ENCODE results near the gene VPS37D. TPM values are rescaled to one million over a fixed set of nuclear protein-coding genes. Genes with fewer than 3 reads are reported as not detected.
A peak's percentile ranks its signal among the peaks of the same experiment; 100 is the strongest.
"Not testable (repeated sequence)": the region's sequence is repeated elsewhere in the genome, so short reads cannot be mapped to it uniquely, and the experiment has no call there.

The VPS37D gene
- total RNA-seq, 2 donors from 2014 or later, result 1.2 to 2.0 TPM

DNA sequence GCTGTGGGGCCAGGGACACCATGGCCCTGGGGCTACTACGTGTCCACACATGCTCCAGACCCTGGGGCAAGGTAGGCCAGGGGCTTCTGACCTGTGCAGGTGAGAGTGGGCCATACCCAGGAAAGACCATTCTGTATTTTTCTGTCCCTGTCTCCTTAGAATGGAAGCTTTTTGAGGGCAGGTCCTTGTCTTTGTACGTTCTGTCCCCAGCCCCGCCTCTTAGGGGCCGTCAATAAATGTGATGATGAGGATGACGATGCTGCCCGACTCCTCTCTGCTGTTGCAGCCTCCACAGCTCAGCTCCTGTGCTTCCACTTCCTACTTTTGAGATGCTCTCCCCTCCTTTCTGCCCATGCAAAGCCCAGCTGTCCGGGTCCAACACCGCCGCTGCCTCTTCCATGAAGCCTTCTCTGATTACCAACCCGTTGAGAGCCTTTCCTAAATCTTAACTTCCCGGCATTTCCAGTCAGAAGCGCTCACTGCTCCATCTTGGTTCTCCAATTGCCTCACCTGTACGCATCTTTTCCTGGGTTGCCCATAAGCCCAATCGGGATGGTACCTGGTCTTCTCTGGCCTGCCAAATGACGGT lies 4.3 kb downstream of the VPS37D start:
- no peak for DNase-seq (ENCODE audit: low spot score)
- intact Hi-C loops (cut with DNase I), result no loop called here

DNA sequence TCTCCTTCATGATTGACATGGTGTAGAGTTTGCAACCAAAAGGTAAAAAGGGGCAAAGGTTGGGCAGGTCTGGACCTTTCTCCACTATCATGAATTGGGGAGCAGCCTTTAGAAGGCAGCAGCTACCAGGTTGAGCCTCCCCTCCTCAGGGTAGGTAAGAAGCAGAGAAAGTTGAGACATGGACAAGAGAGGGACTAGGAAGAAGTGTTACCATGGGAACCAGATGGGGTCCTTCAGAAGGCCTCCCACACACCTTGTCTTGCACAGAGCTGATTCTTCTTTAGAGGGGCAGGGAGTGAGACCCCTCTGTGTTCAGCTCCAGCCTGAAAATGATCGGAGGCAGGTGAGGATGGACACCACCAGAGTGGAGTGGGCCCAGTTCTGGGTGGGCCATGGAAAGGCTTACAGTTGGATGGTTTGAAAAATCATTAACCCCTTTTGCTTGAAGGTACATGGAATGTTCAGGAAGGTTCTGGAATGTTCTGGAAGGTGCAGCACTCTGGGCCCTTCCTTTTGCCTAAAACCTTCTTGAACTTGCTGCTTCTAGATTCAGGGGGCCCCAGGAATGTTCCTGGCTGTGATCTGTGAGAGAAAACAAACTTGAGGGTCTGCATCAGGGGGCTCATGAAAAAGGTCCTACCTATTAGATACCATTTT lies 7.0 kb downstream of the VPS37D start:
- intact Hi-C loops (cut with DNase I), result no loop called here
- no peak for DNase-seq (ENCODE audit: low spot score)

DNA sequence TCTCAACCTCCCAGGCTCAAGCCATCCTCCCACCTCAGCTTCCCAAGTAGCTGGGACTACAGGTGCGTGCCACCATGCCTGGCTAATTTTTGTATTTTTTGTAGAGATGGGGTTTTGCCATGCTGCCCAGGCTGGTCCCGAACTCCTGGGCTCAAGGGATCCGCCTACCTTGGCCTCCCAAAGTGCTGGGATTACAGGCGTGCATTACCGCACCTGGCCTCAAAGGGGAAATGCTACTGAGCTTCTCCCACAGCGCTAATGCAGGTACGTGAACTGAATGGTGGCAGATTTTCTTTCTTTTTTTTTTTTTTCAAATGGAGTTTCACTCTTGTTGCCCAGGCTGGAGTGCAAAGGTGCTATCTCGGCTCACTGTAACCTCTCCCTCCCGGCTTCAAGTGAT lies 8.4 kb downstream of the VPS37D start:
- DNase-seq (ENCODE audit: low spot score); intact Hi-C loops (cut with DNase I): not testable (repeated sequence)

DNA sequence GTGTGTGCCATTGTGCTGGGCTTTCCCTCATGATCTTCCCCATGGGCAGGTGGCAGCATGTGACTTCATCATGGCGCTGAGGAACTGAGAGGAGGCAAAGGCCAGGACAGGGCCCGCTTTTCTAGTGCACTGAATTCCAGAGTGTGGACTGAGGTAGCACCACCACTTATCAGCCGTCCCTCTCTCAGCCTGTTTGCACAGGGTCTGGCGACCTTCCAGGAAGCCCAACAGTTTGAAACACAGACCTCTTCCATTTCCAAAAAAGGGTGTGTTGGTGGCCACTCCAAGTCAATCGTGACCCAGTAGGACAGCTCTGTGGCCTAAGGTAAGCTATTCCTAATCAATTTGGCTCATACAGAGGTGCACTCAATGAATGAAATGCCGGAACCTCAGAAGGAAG lies 11.2 kb downstream of the VPS37D start:
- intact Hi-C loops (cut with DNase I), result no loop called here
- no peak for DNase-seq (ENCODE audit: low spot score)

DNA sequence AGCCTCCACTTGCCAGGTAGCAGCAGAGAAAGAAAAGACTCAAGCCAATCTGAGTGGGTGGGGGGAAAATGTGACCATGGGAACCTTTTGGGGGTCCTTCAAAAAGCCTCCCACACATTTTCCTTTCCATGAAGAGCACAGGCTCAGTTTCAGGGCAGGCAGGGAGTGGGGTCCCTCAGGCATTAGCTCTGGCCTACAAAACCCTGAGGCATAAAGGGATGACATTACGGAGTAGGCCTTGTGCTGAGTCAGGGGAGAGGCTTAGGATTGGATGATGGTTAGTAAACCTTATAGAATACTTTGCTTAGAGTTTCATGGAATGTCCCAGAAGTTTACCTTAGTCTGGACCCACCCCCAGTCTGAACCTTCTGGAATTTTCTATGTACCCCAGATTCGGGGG lies 12.1 kb downstream of the VPS37D start:
- intact Hi-C loops (cut with DNase I), result no loop called here
- DNase-seq (ENCODE audit: low spot score), result no peak

DNA sequence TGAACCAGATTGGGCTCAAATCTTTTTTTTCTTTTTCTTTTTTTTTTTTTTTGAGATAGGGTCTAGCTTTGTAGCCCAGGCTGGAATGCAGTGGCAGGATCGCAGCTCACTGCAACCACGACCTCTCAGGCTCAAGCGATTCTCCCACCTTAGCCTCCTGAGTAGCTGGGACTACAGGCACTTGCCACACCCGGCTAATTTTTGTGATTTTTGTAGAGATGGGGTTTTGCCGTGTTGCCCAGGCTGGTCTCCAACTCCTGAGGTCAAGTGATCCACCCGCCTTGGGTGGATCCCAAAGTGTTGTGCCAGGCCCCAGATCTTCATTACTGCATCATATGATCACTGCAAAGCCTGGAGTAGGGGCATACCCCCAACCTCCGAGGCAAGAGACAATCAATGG lies 12.9 kb downstream of the VPS37D start:
- DNase-seq (ENCODE audit: low spot score), result no peak
- intact Hi-C loops (cut with DNase I), result no loop called here

DNA sequence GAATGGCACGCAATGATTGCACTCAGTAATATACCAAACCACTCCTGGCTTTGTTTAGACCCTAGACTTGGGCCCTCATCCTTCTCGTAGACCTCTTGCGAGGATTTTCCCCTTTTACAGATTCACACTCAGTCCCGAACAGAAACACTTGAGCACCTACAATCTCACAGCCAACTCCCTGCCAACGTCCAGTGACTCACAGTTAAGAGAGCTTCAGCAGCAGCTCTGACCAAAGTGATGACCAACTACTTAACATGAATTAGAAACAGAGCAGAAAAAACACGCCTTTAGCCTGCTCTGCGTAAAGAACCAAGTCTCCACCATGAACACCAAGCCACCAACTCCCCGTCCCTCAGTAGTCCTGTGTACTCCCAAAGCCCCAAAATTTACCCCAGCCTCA lies 13.4 kb downstream of the VPS37D start:
- no peak for DNase-seq (ENCODE audit: low spot score)
- intact Hi-C loops (cut with DNase I), result no loop called here

DNA sequence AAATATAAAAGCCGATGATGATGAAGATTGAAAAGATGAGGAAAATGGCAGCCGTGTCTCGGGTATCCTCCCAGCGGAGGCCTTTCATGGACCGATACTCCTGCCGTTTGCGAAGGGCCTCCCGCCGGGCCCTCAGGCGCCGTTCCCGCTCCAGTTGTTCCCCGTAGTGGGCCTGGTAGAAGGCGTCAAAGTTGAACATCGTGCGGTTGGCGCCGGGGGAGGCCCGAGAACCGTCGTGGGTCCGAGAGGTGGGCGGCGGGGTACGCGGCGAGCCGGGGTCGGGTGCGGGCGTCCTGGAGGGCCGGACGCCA lies 15.1 kb downstream of the VPS37D start:
- DNase-seq (ENCODE audit: low spot score), result no peak
- intact Hi-C loops (cut with DNase I), result no loop called here

DNA sequence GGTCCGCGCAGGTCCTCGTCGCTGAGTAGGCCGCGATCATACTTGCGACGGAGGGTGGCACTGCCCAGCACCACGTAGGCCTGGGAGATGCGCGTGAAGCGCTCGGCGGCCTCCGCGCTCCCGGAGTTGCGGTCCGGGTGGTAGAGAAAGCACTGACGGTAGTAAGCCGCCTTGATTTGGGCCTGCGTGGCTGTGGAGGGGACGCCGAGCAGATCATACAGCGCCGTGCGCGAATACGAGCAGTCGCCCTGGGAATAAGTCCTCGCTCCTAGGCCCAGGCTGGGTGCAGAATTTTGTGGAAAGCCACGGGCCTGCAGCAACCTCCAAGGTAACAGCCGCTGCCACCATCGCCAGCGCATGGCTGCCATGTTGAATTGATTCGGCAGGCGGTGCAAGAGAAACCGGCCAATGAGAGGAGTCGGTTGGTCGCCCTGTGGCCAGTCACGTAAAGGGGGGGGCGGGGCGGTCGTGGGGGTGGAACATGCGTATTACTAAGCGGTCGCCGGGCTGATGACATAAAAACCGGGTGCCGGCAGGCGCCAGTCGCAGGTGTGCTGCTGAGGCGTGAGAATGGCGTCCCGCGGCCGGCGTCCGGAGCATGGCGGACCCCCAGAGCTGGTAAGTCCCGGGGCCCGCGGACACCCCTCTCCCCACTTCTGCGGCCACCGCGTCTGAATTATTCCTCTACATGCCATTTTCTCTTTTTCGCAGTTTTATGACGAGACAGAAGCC lies 15.6 kb downstream of the VPS37D start, which contains the start of the genes BUD23 and DNAJC30:
Gene BUD23 (plus strand): TSS at position 542 of the 732 bp plus-strand sequence. CDS start 29 bp downstream, at position 571.
Gene DNAJC30 (minus strand): TSS at position 398 of the 732 bp plus-strand sequence. CDS start 30 bp downstream, at position 368.
- intact Hi-C loops (cut with DNase I), result no loop called here
- DNase-seq (ENCODE audit: low spot score), result peak; percentile 99

DNA sequence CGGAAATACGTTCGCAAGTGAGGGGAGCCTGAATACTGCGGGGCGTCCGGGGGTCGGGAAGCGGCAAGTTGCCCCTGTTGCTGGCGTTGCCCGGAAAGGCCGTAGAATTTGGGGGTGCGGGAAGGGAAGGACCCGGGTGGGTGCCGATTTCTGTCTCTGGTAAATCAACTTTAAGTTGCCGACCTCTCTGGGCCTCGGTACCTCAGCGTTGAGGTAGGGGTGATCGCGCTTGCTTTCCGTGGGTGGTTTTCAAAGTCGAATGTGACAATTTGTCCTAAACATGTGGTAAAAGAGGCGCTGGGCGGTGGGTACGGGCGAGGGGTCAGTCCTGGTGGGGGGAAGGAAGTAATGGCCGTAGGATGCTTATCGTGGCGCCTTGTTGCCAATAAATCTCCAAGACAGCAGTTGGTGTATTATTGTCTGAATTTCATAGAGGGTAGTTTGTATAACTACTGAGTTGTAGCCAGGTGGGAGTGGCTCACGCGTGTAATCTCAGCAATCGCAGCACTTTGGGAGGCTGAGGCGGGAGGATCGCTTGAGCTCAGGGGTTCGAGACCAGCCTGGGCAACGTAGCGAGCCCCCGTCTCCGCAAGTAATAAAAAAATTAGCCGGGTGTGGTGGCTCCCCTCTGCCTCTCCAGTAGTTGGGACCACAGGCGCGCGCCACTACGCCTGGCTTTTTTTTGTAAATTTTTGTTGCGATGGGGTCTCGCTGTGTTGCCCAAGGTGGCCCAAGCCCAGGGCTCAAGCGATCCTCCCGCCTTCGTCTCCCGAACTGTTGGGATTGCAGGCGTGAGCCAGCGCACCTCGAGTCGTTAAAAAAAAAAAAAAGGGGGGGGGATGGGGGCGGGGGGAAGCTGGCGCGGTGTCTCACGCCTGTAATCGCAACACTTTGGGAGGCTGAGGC lies 16.4 kb downstream of the VPS37D start:
- DNase-seq (ENCODE audit: low spot score), result no peak
- intact Hi-C loops (cut with DNase I), result no loop called here

DNA sequence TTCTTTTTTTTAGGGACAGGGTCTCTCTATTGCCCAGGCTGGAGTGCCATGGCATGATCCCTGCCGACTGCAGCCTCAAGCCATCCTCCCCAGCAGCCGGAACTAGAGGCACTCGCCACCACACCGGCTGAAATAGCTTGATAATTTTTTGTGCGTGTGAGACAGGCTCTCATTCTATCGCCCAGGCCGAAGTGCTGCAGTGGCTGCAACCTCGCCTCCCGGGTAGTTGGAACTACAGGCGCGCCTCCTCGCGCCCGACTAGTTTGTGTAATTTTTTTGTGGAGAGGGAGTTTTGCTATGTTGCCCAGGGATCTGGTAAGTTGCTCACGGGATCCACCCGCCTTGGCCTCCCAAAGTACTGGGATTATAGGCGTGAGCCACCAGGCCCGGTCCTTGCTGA lies 17.7 kb downstream of the VPS37D start:
- intact Hi-C loops (cut with DNase I), result no loop called here
- DNase-seq (ENCODE audit: low spot score), result no peak

DNA sequence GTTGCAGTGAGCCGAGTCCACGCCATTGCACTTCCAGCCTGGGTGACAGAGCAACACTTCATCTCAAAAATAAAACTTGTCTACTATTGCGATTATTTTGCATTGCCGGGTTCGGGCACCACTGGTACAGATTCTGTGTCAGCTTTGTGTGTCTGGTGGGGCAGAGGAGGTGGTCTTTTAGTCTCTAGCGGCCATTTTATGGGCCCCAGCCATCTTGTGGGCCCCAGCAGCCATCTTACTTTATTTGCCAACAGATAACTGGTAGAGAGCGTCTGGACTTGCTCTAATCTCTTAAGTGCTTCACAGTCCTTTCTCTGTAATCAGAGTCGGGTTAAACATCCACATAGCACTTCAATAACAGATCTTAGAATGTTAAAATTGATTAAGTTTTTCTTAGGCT lies 20.7 kb downstream of the VPS37D start:
- intact Hi-C loops (cut with DNase I), result no loop called here
- no peak for DNase-seq (ENCODE audit: low spot score)

DNA sequence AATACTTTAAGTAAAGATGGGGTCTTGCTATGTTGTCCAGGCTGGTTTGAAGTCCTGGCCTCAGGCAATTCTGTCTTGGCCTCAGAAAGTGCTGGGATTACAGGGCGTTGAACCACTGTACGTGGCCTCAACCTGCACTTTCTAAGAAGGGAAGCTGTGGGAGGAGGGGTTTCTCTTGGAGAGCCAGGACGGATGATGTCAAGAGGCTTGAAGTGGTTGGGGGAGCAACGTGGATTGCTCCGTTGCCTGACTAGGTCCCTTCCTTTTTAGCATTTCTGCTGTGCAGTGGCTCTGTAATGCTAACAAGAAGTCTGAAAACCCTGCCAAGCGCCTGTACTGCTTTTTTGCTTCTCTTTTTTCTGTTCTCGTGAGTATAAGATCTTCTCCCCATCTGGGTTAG lies 23.0 kb downstream of the VPS37D start:
- intact Hi-C loops (cut with DNase I), result no loop called here
- DNase-seq (ENCODE audit: low spot score), result no peak

DNA sequence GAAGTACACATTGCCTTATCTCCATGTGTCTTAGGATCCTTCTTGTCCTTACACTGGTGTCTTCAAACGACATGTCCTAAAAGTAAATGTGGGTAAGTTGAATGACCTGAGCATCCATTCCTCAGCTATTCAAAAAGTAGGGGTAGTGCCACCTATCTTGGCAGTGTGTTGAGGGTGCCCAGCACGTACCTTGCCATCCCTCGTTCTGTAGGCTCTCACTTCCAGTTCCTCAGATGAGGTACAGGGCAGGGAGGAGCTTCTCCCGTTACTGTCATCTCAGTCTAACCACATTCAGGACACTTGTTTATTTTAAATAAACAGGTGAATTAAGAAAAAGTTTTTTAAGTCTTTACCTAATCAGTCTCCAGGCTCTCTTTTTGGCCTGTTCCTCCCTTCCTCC lies 28.7 kb downstream of the VPS37D start:
- intact Hi-C loops (cut with DNase I), result no loop called here
- DNase-seq (ENCODE audit: low spot score), result no peak

DNA sequence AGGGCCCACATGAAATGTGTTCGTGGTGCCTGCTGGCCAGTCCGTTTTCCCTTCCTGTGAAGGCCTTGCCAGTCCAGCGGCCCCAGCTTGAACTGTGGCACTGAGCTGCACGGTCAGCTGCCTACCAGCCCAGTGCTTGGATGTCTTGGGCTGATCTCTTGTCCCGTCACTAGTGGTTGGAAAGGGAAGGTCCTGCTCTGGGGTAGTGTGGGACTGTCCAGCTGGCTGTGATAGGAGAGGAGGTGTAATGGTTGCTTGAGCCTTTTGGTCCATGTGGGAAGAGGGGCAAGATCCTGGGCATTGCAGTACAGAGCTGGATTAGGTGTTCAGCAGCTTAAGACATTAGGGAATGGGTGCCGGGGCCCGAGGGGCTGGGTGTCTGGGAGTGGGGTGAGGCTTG lies 30.8 kb downstream of the VPS37D start:
- intact Hi-C loops (cut with DNase I), result no loop called here
- no peak for DNase-seq (ENCODE audit: low spot score)

DNA sequence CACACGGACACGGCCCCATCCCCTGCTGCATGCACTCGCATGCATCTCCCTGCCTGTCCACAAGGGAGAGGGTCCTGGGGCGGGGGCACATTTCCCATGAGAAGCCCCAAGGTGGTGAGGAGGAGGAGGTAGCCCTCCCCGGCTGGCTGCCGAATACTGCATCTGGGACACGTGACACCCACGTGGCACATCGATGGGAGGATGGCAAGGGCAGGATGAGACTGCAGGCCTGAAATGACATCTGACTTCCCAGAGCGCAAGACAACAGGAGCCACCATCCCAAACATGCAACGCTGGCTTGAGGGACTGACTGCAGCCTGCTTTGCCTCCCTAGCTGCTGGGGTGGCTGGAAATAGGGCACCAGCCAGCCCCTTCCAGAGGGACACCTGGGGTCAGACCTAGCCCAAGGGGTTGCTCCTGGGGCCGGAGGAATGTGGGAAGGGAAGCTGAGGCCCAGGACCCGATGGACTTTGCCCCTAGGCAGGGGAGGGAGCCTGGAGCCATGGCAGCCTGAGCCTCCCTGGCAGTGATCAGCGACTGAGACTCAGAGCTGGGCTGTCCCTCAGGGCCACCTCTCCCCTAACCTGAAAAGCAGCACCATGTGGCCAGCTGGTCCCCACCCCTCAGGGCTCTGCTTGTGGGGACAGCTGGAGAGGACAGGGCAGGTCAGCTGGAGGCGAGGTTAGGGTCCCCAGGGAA lies 31.9 kb downstream of the VPS37D start:
- intact Hi-C loops (cut with DNase I), result no loop called here
- no peak for DNase-seq (ENCODE audit: low spot score)

DNA sequence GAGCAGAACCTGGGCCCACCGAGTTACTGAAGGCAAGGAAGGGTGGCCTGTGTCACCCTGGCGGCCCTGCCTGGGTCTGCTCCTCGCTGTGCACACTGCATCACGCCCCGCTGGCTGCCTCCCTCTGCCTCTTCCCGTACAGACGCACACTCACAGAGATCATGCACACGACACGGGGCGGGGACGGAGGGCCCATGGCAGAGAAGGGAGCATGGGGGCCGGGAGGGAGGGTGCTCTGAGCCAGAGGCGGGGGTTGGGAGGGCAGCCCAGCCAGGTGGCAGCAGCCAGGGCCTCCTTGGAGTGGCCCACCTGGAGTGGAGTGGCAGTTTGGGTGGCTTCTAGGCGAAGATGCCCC lies 32.4 kb downstream of the VPS37D start:
- intact Hi-C loops (cut with DNase I), result no loop called here
- DNase-seq (ENCODE audit: low spot score), result no peak

DNA sequence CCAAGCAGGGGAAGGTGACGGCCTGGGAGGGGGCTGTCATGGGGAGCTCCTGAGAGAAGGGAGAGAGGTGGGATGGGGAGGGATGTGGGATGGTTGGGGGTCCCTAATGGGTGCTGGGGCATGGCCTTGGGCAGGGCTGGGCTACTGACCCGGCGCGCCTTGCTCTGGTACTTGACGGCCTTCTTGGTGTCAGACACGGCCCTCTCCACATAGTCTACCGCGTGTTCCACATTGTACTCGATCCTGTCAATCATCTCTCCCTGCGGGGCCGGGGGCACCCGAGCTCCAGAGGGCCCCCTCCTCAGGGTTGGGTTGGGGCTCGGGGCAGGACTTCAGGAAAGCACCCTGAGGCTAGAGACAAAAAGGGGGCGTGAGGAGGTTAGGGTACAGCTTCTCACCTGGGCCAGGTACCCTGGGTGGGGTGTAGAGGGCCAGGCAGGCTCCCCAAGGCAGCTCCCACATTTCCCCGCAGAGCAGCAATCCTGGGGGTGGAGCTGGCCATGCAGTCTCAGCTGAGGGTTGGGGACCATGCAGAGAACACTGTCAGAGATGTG lies 33.0 kb downstream of the VPS37D start:
- intact Hi-C loops (cut with DNase I), result no loop called here
- no peak for DNase-seq (ENCODE audit: low spot score)

DNA sequence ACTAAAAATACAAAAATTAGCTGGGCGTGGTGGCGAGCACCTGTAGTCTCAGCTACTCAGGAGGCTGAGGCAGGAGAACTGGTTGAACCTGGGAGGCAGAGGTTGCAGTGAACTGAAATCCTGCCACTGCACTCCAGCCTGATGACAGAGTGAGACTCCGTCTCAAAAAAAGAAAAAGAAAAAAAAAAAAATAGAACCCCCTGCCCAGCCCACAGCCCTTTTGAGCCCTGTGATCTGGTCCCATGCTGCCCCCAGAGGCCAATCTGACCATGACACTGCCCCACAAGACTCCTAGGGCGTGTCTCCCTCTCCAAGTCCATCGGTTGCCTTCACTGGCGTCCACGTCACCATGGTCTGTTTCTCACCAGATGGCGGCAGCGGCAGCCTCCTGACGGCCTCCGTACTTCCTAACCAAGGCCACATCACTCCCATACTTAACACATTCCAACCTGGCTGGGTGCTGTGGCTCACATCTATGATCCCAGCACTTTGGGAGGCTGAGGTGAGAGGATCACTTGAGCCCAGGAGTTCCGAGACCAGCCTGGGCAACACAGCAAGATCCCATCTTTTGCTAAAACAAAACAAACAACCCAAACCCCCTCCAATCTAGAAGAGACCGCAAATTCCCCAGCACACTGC lies 33.8 kb downstream of the VPS37D start:
- no peak for DNase-seq (ENCODE audit: low spot score)
- intact Hi-C loops (cut with DNase I), result no loop called here
